Activated CD4-positive, alpha-beta T cell treated with anti-CD3 and anti-CD28 coated beads, Interleukin-2, amount 10 ng/mL, durations not matched to agents 24 days and 14 days (primary cell): Measurements from ENCODE around the gene SLC9A1. TPM values are rescaled to one million over a fixed set of nuclear protein-coding genes. Genes with fewer than 3 reads are reported as not detected.

Source experiments
- DNase-seq: peaks from one replicate; pipeline ENCODE4 v3.0.0; 2022
- H3K27ac Mint-ChIP-seq: one replicate; pipeline ENCODE4 v1.8.0; 2022; ENCODE audit warnings: mild to moderate bottlenecking, mixed read lengths
- H3K27me3 Mint-ChIP-seq: one replicate; pipeline ENCODE4 v1.8.0; 2022; ENCODE audit warnings: mixed read lengths
- H3K36me3 Mint-ChIP-seq: one replicate; pipeline ENCODE4 v1.8.0; 2022; ENCODE audit warnings: low read depth, mild to moderate bottlenecking, mixed read lengths
- H3K4me1 Mint-ChIP-seq: one replicate; pipeline ENCODE4 v1.8.0; 2021; ENCODE audit warnings: mixed read lengths
- H3K4me3 Mint-ChIP-seq: one replicate; pipeline ENCODE4 v1.8.0; 2022; ENCODE audit warnings: mild to moderate bottlenecking, moderate library complexity, mixed read lengths
- H3K9me3 Mint-ChIP-seq: one replicate; pipeline ENCODE4 v1.8.0; 2021; ENCODE audit warnings: mixed read lengths
- intact Hi-C: fragments of 100-400 bp; cut with micrococcal nuclease; formaldehyde crosslinking; loops from one replicate; pipeline ENCODE4 v1.15.1; 2023
- total RNA-seq: library from RNA; stranded (reverse); gene quantifications from 2 replicates; pipeline ENCODE4 v1.2.3, GENCODE V29; 2022

The SLC9A1 gene
- total RNA-seq, 1 donor from 2014 or later, result 27.1 TPM

- no peak overlapping the region for H3K4me3 Mint-ChIP-seq
- peaks cover 38% of the 10 kb centered on the region for H3K4me1 Mint-ChIP-seq
- peaks cover 10% of the 10 kb centered on the region for H3K36me3 Mint-ChIP-seq
- DNase-seq, result no peak
- no peak overlapping the region for H3K27ac Mint-ChIP-seq
- H3K27me3 Mint-ChIP-seq, result no peaks in the 10 kb centered on the region
- intact Hi-C loops, result no loop called here
- no peaks in the 10 kb centered on the region for H3K9me3 Mint-ChIP-seq
Measured at GRCh38 chr1:27145934-27146354, 9.0 kb downstream of the SLC9A1 start.

GRCh38 chr1:27144920-27145661 is 9.8 kb downstream of the SLC9A1 start:
- intact Hi-C loops, result no loop called here
- Mint-ChIP-seq H3K4me3 (no peak overlapping the region), H3K9me3 (no peaks in the 10 kb centered on the region), H3K4me1 (peaks cover 34% of the 10 kb centered on the region), H3K27me3 (no peaks in the 10 kb centered on the region), H3K36me3 (peaks cover 11% of the 10 kb centered on the region), H3K27ac (no peak overlapping the region)
- DNase-seq, result no peak

DNA sequence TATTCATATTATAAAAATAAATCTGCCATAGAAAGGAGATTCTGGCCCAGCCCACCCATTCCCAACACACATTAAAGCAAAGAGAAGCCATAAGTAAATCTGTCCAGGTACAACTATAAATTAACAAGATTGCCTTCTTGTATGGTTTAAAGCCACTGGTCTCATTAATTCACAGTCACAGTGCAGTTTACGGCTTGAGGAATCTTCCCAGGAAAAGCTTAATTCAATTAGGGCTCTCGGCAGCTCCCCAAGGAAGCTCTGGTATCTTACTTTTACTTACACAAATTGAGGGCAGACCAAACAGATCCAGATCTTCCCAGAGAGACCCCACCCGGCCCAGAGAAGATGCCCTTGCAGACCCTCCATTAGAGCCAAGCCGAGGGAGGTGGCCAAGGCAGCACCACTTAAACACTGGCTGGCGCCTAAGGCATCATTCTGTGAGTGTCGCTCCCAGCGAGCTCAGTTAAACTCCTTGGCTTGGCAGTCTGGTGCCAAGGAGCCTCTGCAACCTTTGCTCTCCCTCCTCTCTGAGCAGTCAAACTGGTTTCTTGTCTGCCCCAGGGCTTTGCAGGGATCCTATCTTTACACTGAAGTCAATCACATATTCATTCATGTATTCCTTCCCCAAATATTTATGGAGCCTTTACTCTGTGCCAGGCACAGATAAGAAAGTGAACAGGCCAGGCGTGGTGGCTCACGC is 10.7 kb downstream of the SLC9A1 start:
- Mint-ChIP-seq H3K4me1 (peaks cover 35% of the 10 kb centered on the region), H3K27me3 (no peaks in the 10 kb centered on the region), H3K36me3 (peaks cover 11% of the 10 kb centered on the region), H3K4me3 (no peak overlapping the region), H3K27ac (no peak overlapping the region), H3K9me3 (no peaks in the 10 kb centered on the region)
- intact Hi-C loops, result no loop called here
- no peak for DNase-seq

DNA sequence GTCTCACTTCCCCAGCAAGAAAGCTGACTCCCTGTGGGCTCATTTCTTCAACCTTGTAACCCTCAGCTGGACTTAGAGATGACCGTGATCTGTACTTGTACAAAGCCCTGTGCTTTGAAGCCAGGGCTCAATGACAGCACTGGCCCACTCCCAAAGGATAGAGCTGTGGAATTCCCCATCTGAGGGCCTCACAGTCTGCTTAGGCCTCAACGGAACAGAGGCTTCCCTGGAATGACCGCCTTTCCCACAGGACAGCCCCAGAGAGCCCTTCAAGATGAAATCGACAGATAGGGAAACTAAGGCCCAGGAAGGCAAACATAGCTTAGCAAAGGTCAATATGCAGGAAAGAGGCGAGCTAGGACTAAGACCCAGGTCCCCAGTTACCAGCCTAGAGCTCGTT is 11.5 kb downstream of the SLC9A1 start:
- peak overlapping the region; percentile 37 for H3K27ac Mint-ChIP-seq

GRCh38 chr1:27142464-27142863 is 12.5 kb downstream of the SLC9A1 start:
- DNase-seq, result peak; percentile 60
- H3K9me3 Mint-ChIP-seq, result no peaks in the 10 kb centered on the region
- H3K36me3 Mint-ChIP-seq, result peaks cover 11% of the 10 kb centered on the region
- no peak overlapping the region for H3K4me3 Mint-ChIP-seq
- H3K27me3 Mint-ChIP-seq, result no peaks in the 10 kb centered on the region
- intact Hi-C loops, result no loop called here
- peaks cover 36% of the 10 kb centered on the region for H3K4me1 Mint-ChIP-seq
- peak overlapping the region; percentile 78 for H3K27ac Mint-ChIP-seq

More for the DNA sequence above, 11.5 kb downstream of the SLC9A1 start:
- Mint-ChIP-seq H3K4me3 (no peak overlapping the region), H3K36me3 (peaks cover 11% of the 10 kb centered on the region), H3K27me3 (no peaks in the 10 kb centered on the region), H3K4me1 (peaks cover 32% of the 10 kb centered on the region), H3K9me3 (no peaks in the 10 kb centered on the region)
- no peak for DNase-seq
- intact Hi-C loops, result no loop called here

DNA sequence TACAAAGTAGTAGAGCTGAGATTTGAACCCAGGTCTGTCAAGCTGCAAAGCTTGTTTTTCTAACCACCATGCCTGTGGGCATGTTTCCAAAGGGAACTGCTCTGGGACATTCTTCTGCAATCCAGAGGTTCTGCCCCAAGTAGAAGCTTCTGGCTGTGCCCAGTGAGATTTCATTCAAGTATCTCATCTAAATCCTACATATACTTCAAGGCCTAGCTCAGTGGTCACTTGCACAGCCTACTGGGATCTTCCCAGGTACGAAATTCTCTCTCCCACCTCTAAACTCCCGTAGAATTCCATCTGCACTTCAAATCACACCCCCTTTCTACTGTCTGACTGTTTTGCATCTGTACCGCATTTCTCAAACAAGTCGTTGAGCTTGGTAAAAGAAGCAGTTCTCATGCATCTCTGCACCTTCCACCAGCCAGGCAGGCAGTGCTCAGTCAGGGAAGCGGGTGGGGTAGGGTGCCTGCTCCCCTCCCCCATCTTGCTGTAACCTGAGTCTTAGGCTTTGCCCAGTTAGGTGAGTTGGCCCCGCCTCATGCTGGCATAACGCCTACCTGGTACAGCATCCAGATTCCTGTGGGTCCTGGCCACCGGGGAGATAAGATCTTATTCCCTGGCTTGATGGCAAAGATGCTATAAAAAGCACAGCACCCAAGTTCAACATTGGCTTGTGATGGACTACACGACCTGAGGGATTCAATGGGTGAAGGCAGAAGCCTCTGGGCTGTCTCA is 13.5 kb downstream of the SLC9A1 start:
- peaks cover 46% of the 10 kb centered on the region for H3K4me1 Mint-ChIP-seq
- no peak overlapping the region for H3K4me3 Mint-ChIP-seq
- intact Hi-C loops, result no loop called here
- H3K9me3 Mint-ChIP-seq, result no peaks in the 10 kb centered on the region
- peaks cover 11% of the 10 kb centered on the region for H3K36me3 Mint-ChIP-seq
- H3K27ac Mint-ChIP-seq, result no peak overlapping the region
- DNase-seq, result no peak
- H3K27me3 Mint-ChIP-seq, result no peaks in the 10 kb centered on the region

- Mint-ChIP-seq H3K4me3 (no peak overlapping the region), H3K36me3 (peaks cover 4% of the 10 kb centered on the region), H3K9me3 (no peaks in the 10 kb centered on the region), H3K27me3 (no peaks in the 10 kb centered on the region), H3K27ac (peak overlapping the region; percentile 4), H3K4me1 (peaks cover 55% of the 10 kb centered on the region)
- intact Hi-C loops, result loop anchor here (10.0 kb wide), 1 partner anchor 1305 kb away; no protein-coding TSS in a partner anchor
- no peak for DNase-seq
Measured at GRCh38 chr1:27139980-27140379, 14.9 kb downstream of the SLC9A1 start.

GRCh38 chr1:27138927-27139326 is 16.0 kb downstream of the SLC9A1 start:
- Mint-ChIP-seq H3K9me3 (no peaks in the 10 kb centered on the region), H3K27ac (peak overlapping the region; percentile 62), H3K4me3 (no peak overlapping the region), H3K36me3 (peaks cover 6% of the 10 kb centered on the region), H3K27me3 (no peaks in the 10 kb centered on the region), H3K4me1 (peaks cover 59% of the 10 kb centered on the region)
- no peak for DNase-seq
- intact Hi-C loops, result loop anchor here (10.0 kb wide), 1 partner anchor 1306 kb away; no protein-coding TSS in a partner anchor

- Mint-ChIP-seq H3K36me3 (peaks cover 6% of the 10 kb centered on the region), H3K4me1 (peaks cover 58% of the 10 kb centered on the region), H3K27me3 (no peaks in the 10 kb centered on the region), H3K9me3 (no peaks in the 10 kb centered on the region), H3K27ac (peak overlapping the region; percentile 100), H3K4me3 (peak overlapping the region; percentile 82)
- intact Hi-C loops, result loop anchor here (10.0 kb wide), 1 partner anchor 1306 kb away; no protein-coding TSS in a partner anchor
- DNase-seq, result no peak
Measured at GRCh38 chr1:27138368-27138767, 16.6 kb downstream of the SLC9A1 start.

- Mint-ChIP-seq H3K36me3 (peaks cover 6% of the 10 kb centered on the region), H3K27me3 (no peaks in the 10 kb centered on the region), H3K4me1 (peaks cover 51% of the 10 kb centered on the region), H3K4me3 (peak overlapping the region; percentile 82), H3K9me3 (no peaks in the 10 kb centered on the region), H3K27ac (peak overlapping the region; percentile 100)
- no peak for DNase-seq
- intact Hi-C loops, result loop anchor here (1.0 to 10.0 kb wide), 2 partner anchors 18 to 1307 kb away; partner anchors contain the start of gene SLC9A1
Measured at GRCh38 chr1:27137544-27138075, 17.3 kb downstream of the SLC9A1 start.

GRCh38 chr1:27136998-27137542 is 17.9 kb downstream of the SLC9A1 start:
- intact Hi-C loops, result loop anchor here (1.0 to 10.0 kb wide), 2 partner anchors 18 to 1308 kb away; partner anchors contain the start of gene SLC9A1
- H3K4me1 Mint-ChIP-seq, result peaks cover 49% of the 10 kb centered on the region

GRCh38 chr1:27136236-27136551 is 18.7 kb downstream of the SLC9A1 start:
- Mint-ChIP-seq H3K27ac (peak overlapping the region; percentile 100), H3K27me3 (no peaks in the 10 kb centered on the region), H3K9me3 (no peaks in the 10 kb centered on the region), H3K4me3 (peak overlapping the region; percentile 82), H3K36me3 (peaks cover 6% of the 10 kb centered on the region), H3K4me1 (peaks cover 46% of the 10 kb centered on the region)
- peak; percentile 72 for DNase-seq
- intact Hi-C loops, result loop anchor here (10.0 kb wide), 1 partner anchor 1309 kb away; no protein-coding TSS in a partner anchor

More at GRCh38 chr1:27136998-27137542, 17.9 kb downstream of the SLC9A1 start:
- peak overlapping the region; percentile 82 for H3K4me3 Mint-ChIP-seq
- no peaks in the 10 kb centered on the region for H3K27me3 Mint-ChIP-seq
- peak overlapping the region; percentile 100 for H3K27ac Mint-ChIP-seq
- peak; percentile 93 for DNase-seq
- no peaks in the 10 kb centered on the region for H3K9me3 Mint-ChIP-seq
- peaks cover 6% of the 10 kb centered on the region for H3K36me3 Mint-ChIP-seq

GRCh38 chr1:27135541-27136235 is 19.2 kb downstream of the SLC9A1 start:
- Mint-ChIP-seq H3K36me3 (peaks cover 6% of the 10 kb centered on the region), H3K4me3 (peak overlapping the region; percentile 82), H3K9me3 (no peaks in the 10 kb centered on the region), H3K27me3 (no peaks in the 10 kb centered on the region), H3K27ac (peak overlapping the region; percentile 100), H3K4me1 (peaks cover 46% of the 10 kb centered on the region)
- intact Hi-C loops, result loop anchor here (10.0 kb wide), 1 partner anchor 1309 kb away; no protein-coding TSS in a partner anchor
- DNase-seq, result no peak
